GM08714 (cell line): Measurements from ENCODE around the gene CEPT1.

Source experiments
- H3K4me3 ChIP-seq: fragments of 200-500 bp; sonication (Bioruptor generic); 2 replicates; pipeline ENCODE4 v1.5.1; 2014; ENCODE audit warnings: mild to moderate bottlenecking, low read length, inconsistent platforms
- ZNF274 ChIP-seq: IDR thresholded peaks from 2 replicates; pipeline ENCODE4 v1.6.1; 2012; ENCODE audit warnings: mild to moderate bottlenecking, low read depth, low read length

CEPT1 gene

GRCh38 chr1:111228748-111229126, 88.7 kb downstream of the CEPT1 start:
- TF ChIP-seq ZNF274 = no peak
- no peak overlapping the region for H3K4me3 ChIP-seq

GRCh38 chr1:111232134-111232533, 92.1 kb downstream of the CEPT1 start:
- no peak overlapping the region for H3K4me3 ChIP-seq
- no peak for TF ChIP-seq ZNF274

- no peak overlapping the region for H3K4me3 ChIP-seq
- TF ChIP-seq ZNF274 = no peak
Observed at GRCh38 chr1:111234258-111234657, 94.2 kb downstream of the CEPT1 start.
